LHCN-M2 (cell line): Measurements from ENCODE around the gene KCTD11. TPM values are rescaled to one million over a fixed set of nuclear protein-coding genes. Genes with fewer than 3 reads are reported as not detected.

ENCODE experiments used
- DNase-seq: peaks from one replicate; pipeline ENCODE4 v3.0.0-alpha.2; 2012; ENCODE audit warnings: low read depth
- polyA plus RNA-seq: library from polyadenylated mRNA; unstranded; fragments of >200 nt; gene quantifications from one replicate; pipeline ENCODE4 v1.2.1, GENCODE V29; 2012; ENCODE audit warnings: missing spikeins
- total RNA-seq: library from RNA; depleted of rRNA; stranded (reverse); fragments of >200 nt; gene quantifications from 2 replicates; pipeline ENCODE4 v1.2.3, GENCODE V29; 2014; rRNA removed

Gene KCTD11
- total RNA-seq = 8.3 and 9.0 TPM in 2 replicates
- polyA plus RNA-seq = 22.0 TPM

- peak; percentile 88 for DNase-seq
These were observed at the start of gene KCTD11 for GRCh38 chr17:7351665-7352502. TSS of gene KCTD11 (plus strand) at chr17:7352162.

- no peak for DNase-seq
These were observed 47.8 kb upstream of the KCTD11 start for GRCh38 chr17:7304179-7304578.

GRCh38 chr17:7306911-7307685, 44.9 kb upstream of the KCTD11 start, which contains the start of gene EIF5A:
TSS of gene EIF5A (plus strand) at chr17:7307628. CDS start at chr17:7309636, 2,008 bp downstream.
- DNase-seq = peak; percentile 100

- peak; percentile 33 for DNase-seq
These were observed 44.0 kb upstream of the KCTD11 start for GRCh38 chr17:7307686-7308624.

GRCh38 chr17:7308625-7309433, 43.1 kb upstream of the KCTD11 start:
- DNase-seq = peak; percentile 80

GRCh38 chr17:7309628-7310027, 42.3 kb upstream of the KCTD11 start:
- DNase-seq = no peak

GRCh38 chr17:7311110-7311705, 40.8 kb upstream of the KCTD11 start:
- no peak for DNase-seq

- DNase-seq = no peak
These were observed 39.4 kb upstream of the KCTD11 start for GRCh38 chr17:7312432-7313087.

- DNase-seq = no peak
These were observed 38.7 kb upstream of the KCTD11 start for GRCh38 chr17:7313088-7313889.

- peak; percentile 30 for DNase-seq
These were observed 37.9 kb upstream of the KCTD11 start for GRCh38 chr17:7313890-7314718.

GRCh38 chr17:7314719-7315569, 37.0 kb upstream of the KCTD11 start, which contains the start of gene GPS2:
TSS of gene GPS2 (minus strand) at chr17:7315360. CDS start at chr17:7315052, 308 bp downstream.
- peak; percentile 78 for DNase-seq

- no peak for DNase-seq
These were observed 36.3 kb upstream of the KCTD11 start for GRCh38 chr17:7315570-7316235.

- no peak for DNase-seq
These were observed 34.7 kb upstream of the KCTD11 start for GRCh38 chr17:7317161-7317803.

GRCh38 chr17:7318121-7318860, 33.7 kb upstream of the KCTD11 start:
- no peak for DNase-seq

- DNase-seq = no peak
These were observed 30.5 kb upstream of the KCTD11 start for GRCh38 chr17:7321466-7321865.
